WI38 (cell line): ENCODE data around the gene OR10T2.
"Not testable (repeated sequence)": the region's sequence is repeated elsewhere in the genome, so short reads cannot be mapped to it uniquely, and the experiment has no call there.

ENCODE experiments used
- H3K4me3 ChIP-seq: 2 replicates; pipeline ENCODE4 v1.5.1; 2011; ENCODE audit warnings: low read depth, mild to moderate bottlenecking, control low read depth, low read length
- CTCF ChIP-seq: IDR thresholded peaks from 2 replicates; pipeline ENCODE4 v1.5.1; 2012; ENCODE audit warnings: low read depth, mild to moderate bottlenecking, control low read depth, low read length

OR10T2 gene

GRCh38 chr1:158356616-158357015, 42.6 kb downstream of the OR10T2 start:
- H3K4me3 ChIP-seq, result no peak overlapping the region
- TF ChIP-seq CTCF, result no peak

DNA sequence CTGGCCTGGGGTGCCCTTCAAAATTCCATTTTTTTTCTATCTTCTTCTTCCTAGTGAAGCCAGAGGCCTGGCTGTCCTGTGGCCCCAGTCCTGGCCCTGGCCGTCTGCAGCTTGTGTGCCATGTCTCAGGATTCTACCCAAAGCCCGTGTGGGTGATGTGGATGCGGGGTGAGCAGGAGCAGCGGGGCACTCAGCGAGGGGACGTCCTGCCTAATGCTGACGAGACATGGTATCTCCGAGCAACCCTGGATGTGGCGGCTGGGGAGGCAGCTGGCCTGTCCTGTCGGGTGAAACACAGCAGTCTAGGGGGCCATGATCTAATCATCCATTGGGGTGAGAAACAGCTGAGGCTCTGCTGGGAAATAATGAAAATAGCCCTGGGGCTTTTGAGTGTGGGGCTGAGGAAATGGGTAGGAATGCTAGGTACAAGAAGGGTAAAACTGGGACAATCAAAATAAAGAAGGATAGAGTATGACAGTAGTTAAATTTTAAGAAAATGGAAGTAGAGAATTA, 43.4 kb downstream of the OR10T2 start:
- no peak overlapping the region for H3K4me3 ChIP-seq
- TF ChIP-seq CTCF, result no peak

GRCh38 chr1:158354255-158354654, 45.0 kb downstream of the OR10T2 start:
- no peak for TF ChIP-seq CTCF
- no peak overlapping the region for H3K4me3 ChIP-seq

DNA sequence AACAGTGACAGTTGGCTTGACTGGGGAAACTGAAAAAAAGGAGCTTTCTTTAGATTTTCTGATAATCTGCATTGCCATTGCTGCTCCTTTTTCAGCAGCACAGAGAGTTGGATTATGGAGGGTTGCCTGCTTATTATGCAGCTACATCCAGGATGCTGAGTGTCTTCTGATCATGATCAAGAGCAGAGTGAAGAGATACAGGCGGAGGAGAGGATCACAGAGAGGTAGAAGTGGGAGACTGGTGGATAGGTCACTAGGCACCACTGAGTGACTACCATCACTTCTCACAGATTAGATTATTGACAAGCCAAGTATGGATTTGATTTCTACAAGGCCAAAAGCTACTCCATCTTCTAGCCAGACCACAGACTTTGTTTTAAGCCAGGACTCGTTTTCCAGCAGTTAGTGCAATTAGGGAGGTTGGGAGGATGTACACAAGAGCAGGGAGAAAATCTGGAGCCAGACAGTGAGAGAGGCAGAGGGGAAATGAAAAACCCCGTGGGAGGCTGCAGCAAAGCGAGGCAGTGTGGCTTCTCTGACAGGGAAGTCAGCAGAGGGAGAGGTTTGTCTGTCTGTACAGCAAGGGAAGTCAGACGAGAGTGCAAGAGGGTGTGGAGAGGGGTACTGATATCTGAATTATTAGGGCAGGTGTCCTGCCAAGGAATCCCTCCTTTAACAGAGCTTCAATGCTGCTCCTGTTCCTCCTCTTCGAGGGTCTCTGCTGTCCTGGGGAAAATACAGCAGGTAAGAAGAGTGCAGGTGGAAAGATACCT, 45.8 kb downstream of the OR10T2 start, which contains the start of gene CD1E:
CD1E (plus strand) TSS at position 592 of the 773 bp plus-strand sequence; CDS start at position 687, 95 bp downstream.
- H3K4me3 ChIP-seq, result no peak within 1 kb of the TSS
- no peak for TF ChIP-seq CTCF

DNA sequence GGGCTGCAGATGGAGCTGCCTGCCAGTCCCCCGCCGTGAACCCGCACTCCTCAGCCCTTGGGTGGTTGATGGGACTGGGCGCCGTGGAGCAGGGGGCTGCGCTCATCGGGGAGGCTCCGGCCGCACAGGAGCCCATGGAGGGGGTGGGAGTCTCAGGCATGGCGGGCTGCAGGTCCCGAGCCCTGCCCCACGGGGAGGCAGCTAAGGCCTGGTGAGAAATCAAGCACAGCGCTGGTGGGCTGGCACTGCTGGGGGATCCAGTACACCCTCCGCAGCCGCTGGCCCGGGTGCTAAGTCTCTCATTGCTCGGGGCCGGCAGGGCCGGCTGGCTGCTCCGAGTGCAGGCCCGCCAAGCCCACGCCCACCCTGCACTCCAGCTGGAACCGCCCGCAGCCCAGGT, 50.3 kb downstream of the OR10T2 start:
- not testable (repeated sequence) for H3K4me3 ChIP-seq
